Measurements from ENCODE around the gene KCNK2.

Gene KCNK2

GRCh38 chr1:215141460-215141859 lies 58.9 kb downstream of the KCNK2 start:
- TF ChIP-seq CTCF (IDR thresholded peaks at IDR 0.05; ENCODE audit: insufficient read depth, low read depth, low read length, missing control alignments): no peak
- no peak overlapping the region for H3K4me3 ChIP-seq (ENCODE audit: low read length)
- DNase-seq (ENCODE audit: low read depth): no peak

- TF ChIP-seq CTCF (IDR thresholded peaks at IDR 0.05; ENCODE audit: insufficient read depth, low read depth, low read length, missing control alignments): no peak
- DNase-seq (ENCODE audit: low read depth): no peak
- H3K4me3 ChIP-seq (ENCODE audit: low read length): no peak overlapping the region
Measured at GRCh38 chr1:215143497-215143896, 61.0 kb downstream of the KCNK2 start.

GRCh38 chr1:215146240-215146975 lies 63.9 kb downstream of the KCNK2 start:
- no peak overlapping the region for H3K4me3 ChIP-seq (ENCODE audit: low read length)
- DNase-seq (ENCODE audit: low read depth): peak; percentile 55
- peak; percentile 82 for TF ChIP-seq CTCF (IDR thresholded peaks at IDR 0.05; ENCODE audit: insufficient read depth, low read depth, low read length, missing control alignments)

- DNase-seq (ENCODE audit: low read depth): no peak
- H3K4me3 ChIP-seq (ENCODE audit: low read length): no peak overlapping the region
- TF ChIP-seq CTCF (IDR thresholded peaks at IDR 0.05; ENCODE audit: insufficient read depth, low read depth, low read length, missing control alignments): no peak
Measured at GRCh38 chr1:215147024-215147423, 64.5 kb downstream of the KCNK2 start.

- no peak overlapping the region for H3K4me3 ChIP-seq (ENCODE audit: low read length)
- TF ChIP-seq CTCF (IDR thresholded peaks at IDR 0.05; ENCODE audit: insufficient read depth, low read depth, low read length, missing control alignments): no peak
- no peak for DNase-seq (ENCODE audit: low read depth)
Measured at GRCh38 chr1:215151841-215152549, 69.5 kb downstream of the KCNK2 start.

GRCh38 chr1:215156232-215156631 lies 73.7 kb downstream of the KCNK2 start:
- H3K4me3 ChIP-seq (ENCODE audit: low read length): no peak overlapping the region
- no peak for DNase-seq (ENCODE audit: low read depth)
- TF ChIP-seq CTCF (IDR thresholded peaks at IDR 0.05; ENCODE audit: insufficient read depth, low read depth, low read length, missing control alignments): no peak
